Thymus (tissue), 14 donors: ENCODE results near the gene CEP126. TPM values are rescaled to one million over a fixed set of nuclear protein-coding genes. Genes with fewer than 3 reads are reported as not detected.

ENCODE experiments used
- DNase-seq, 9 donors: peaks; one replicate each; pipeline ENCODE4 v3.0.0-alpha.2; 2013; ENCODE audit warnings: low spot score in 9 of 9, low read depth in 6 of 9, missing footprints in 1 of 9
- H3K27ac ChIP-seq, 2 donors: one replicate each; pipeline ENCODE4 v1.5.1; 2013; ENCODE audit warnings: control low read depth in 1 of 2, low read depth in 1 of 2, low read length in 1 of 2, mild to moderate bottlenecking in 1 of 2, moderate library complexity in 1 of 2
- H3K27me3 ChIP-seq, 2 donors: one replicate each; pipeline ENCODE4 v1.5.1; 2013; ENCODE audit warnings: low read length in 1 of 2; ENCODE audit not compliant: control insufficient read depth in 2 of 2, insufficient read depth in 1 of 2
- H3K36me3 ChIP-seq, 2 donors: one replicate each; pipeline ENCODE4 v1.5.1; 2013; ENCODE audit warnings: low read length in 1 of 2, mild to moderate bottlenecking in 1 of 2, moderate library complexity in 1 of 2; ENCODE audit not compliant: control insufficient read depth in 2 of 2, insufficient read depth in 2 of 2
- H3K4me1 ChIP-seq, 2 donors: one replicate each; pipeline ENCODE4 v1.5.1; 2013; ENCODE audit warnings: low read length in 2 of 2; ENCODE audit not compliant: control insufficient read depth in 2 of 2, insufficient read depth in 2 of 2
- H3K4me3 ChIP-seq, 2 donors: one replicate each; pipeline ENCODE4 v1.5.1; 2013; ENCODE audit warnings: low read length in 2 of 2, control low read depth in 1 of 2, mild to moderate bottlenecking in 1 of 2
- H3K9me3 ChIP-seq, 2 donors: one replicate each; pipeline ENCODE4 v1.5.1; 2013; ENCODE audit warnings: low read length in 1 of 2, mild to moderate bottlenecking in 1 of 2; ENCODE audit not compliant: control insufficient read depth in 2 of 2, insufficient read depth in 1 of 2
- WGBS: extraction: QIAGEN DNeasy Blood & Tissue Kit; methylation state at CpG from one replicate; pipeline ENCODE4 v1.1.7; 2013; 5-methylcytosine and 5-hydroxymethylcytosine counted together
- long read RNA-seq, 10 donors: transcript quantifications; one replicate each; lab custom pipeline, GENCODE V29; 2026
- polyA plus RNA-seq: library from polyadenylated mRNA; stranded (reverse); fragments of 200-250 nt; gene quantifications from one replicate; pipeline ENCODE4 v1.2.3, GENCODE V29; 2013
- total RNA-seq: library from RNA; stranded (reverse); fragments of 120-200 nt; gene quantifications from one replicate; pipeline ENCODE4 v1.2.4, GENCODE V29; 2013
- donor health status: healthy.

CEP126 gene, protein sequence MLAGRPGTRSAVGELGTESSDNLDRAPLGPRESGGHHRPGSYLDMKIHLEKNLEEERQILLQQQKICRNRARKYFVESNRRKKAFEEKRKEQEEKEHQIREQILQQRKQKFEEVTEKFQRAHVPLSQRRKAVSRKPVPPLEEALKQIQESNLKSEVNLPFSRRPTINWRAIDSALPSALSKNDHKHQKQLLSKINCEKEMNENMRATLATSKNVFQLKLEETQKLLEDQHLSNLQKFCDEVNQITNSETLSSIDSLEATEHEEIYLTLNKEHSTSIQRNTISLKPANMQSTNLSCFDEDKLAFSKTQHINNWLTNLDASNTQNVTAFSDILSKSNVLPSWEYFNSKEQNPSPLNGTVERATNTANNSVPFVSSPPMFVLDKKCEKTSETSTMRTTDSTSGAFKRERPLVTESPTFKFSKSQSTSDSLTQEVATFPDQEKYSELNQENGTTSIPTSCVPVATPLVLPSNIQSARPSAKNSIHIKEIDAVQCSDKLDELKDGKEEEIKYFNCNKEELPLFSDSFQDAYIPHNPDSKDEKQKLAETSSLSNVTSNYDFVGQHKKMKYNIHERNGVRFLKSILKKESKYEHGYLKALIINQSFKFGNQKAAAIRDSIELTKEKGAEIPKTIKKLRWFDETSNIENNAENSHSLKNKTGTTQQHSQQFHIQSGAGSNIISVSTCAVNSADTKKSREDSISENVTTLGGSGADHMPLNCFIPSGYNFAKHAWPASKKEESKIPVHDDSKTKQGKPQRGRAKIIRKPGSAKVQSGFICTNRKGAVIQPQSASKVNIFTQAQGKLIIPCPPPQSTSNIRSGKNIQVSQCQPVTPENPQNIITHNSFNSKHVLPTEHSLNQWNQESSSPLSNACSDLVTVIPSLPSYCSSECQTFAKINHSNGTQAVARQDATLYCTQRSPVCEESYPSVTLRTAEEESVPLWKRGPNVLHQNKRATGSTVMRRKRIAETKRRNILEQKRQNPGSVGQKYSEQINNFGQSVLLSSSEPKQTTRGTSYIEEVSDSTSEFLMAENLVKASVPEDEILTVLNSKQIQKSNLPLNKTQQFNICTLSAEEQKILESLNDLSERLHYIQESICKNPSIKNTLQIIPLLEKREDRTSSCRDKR
- total RNA-seq (0.42 TPM), polyA plus RNA-seq (6.7 TPM)
- long read RNA-seq, donor 1: 0 reads
- long read RNA-seq, donor 2: 0 reads
- long read RNA-seq, donor 3: 0 reads
- long read RNA-seq, donor 4: 0 reads
- long read RNA-seq, donor 5: 0 reads
- long read RNA-seq, donor 6: 0 reads
- long read RNA-seq, donor 7: 0 reads
- long read RNA-seq, donor 8: 0 reads
- long read RNA-seq, donor 9: 0 reads
- long read RNA-seq, donor 10: 0 reads

DNA sequence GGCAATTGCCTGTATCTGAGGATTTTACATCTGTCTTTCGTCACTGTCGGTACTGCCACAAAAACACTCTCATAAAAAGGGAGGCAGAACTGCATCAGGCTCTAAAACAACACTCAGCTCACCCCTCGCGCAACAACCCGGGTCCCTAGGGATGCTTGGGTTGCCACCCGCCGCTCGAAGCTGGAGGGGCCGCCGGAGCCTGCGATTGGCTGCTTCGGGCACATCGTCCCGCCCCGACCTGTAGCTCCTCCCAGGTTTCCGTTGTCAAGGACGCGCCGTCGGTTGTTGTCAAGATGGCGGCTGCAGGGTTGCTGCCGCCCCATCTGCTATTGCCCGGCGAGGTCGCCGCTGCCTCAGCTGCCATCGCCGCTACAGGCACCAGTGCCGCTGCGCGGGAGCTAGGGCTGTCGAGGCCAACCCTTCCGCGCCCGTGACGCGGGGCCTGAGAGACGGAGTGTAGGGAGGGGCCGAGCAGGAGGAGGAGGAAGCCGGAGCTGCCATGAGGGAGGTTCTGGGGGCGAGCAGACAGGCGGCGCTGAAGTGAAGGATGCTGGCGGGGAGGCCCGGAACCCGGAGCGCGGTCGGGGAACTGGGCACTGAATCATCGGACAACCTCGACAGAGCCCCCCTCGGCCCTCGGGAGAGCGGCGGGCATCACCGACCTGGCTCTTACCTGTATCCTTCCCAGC is at the start of gene CEP126:
CEP126 (plus strand) TSS at position 273 of the 689 bp plus-strand sequence; CDS start at position 548, 275 bp downstream.
- DNase-seq: peak; percentile 66 to 94 (median 87)
- WGBS: under 1% methylated on average over 56 of the region's 56 CpGs
- H3K9me3 ChIP-seq: no peaks in the 10 kb centered on the region
- H3K27ac ChIP-seq: peak within 1 kb of the TSS; percentile 54 to 83
- H3K27me3 ChIP-seq: peaks cover 0 to 2% of the 10 kb centered on the region in 2 donors
- peaks cover 6 to 8% of the 10 kb centered on the region in 2 donors for H3K4me1 ChIP-seq
- H3K36me3 ChIP-seq: no peaks in the 10 kb centered on the region
- H3K4me3 ChIP-seq: peak within 1 kb of the TSS; percentile 61 to 83

DNA sequence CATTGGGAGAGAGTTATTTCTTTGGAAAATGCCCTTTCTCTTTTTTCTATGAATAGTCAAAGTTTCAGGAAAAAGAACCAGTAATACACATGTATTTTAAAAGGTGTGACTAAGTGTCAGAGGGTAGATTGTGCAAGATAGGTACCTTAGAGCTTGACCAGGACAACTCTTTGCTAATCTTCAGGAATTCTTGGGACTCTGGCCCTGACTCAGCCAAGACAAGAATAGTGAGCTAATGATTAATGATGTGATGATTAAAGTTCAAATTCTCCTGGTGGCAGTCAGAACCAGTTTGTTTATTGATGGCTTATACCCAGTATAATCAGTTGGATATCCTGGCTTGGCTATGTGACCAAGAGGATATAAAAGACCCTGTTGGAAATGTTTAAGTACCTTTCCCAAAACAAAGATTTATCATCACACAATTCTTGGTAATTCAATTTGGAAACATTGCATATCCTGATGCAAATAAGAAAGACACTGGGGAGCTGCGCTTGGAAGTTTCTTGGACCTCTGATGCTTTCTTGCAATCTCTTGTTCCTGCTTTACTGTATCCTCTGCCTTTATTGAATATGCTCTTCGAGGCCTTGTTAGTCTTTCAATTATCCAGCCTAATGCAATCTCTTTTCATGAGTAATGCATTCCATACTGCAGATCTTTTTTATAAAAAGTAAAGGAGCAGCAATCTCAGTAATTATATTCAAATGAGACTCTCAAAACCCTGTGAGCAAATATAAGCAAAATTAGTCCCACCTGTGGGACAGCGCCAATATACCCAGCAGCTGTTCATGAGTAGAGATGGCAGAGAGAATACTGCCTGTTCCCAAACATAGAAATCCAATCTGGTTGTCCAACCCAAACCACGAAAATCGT is 48.0 kb upstream of the CEP126 start:
- no peaks in the 10 kb centered on the region for H3K36me3 ChIP-seq
- no peak overlapping the region for H3K4me3 ChIP-seq
- 92% methylated on average over 5 of the region's 5 CpGs for WGBS
- no peak overlapping the region for H3K27ac ChIP-seq
- H3K27me3 ChIP-seq: no peaks in the 10 kb centered on the region
- H3K4me1 ChIP-seq: no peaks in the 10 kb centered on the region
- no peaks in the 10 kb centered on the region for H3K9me3 ChIP-seq
- DNase-seq: no peak

DNA sequence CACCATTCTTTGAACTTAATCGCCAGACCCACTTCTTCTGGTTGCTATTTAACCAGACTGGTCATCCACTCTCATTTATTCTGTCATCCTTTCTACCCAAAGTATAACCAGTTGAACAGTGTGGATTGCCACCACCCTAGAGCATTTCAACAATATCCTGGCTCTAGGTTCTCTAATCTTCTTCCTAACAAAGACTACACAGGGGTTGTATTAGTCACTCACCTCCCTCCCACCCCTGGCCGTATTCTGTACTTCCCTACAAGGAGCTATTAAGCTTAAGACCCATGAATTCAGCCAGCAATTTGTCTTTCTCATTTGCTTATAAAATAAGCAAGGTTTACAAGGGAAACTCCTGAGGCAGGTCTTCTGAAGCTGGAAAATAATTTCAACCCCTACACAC is 46.9 kb upstream of the CEP126 start:
- Histone ChIP-seq H3K27me3 (no peaks in the 10 kb centered on the region), H3K4me3 (no peak overlapping the region), H3K27ac (no peak overlapping the region), H3K4me1 (no peaks in the 10 kb centered on the region), H3K36me3 (no peaks in the 10 kb centered on the region), H3K9me3 (no peaks in the 10 kb centered on the region)
- DNase-seq: no peak
- 93% methylated on average over 2 of the region's 2 CpGs for WGBS

DNA sequence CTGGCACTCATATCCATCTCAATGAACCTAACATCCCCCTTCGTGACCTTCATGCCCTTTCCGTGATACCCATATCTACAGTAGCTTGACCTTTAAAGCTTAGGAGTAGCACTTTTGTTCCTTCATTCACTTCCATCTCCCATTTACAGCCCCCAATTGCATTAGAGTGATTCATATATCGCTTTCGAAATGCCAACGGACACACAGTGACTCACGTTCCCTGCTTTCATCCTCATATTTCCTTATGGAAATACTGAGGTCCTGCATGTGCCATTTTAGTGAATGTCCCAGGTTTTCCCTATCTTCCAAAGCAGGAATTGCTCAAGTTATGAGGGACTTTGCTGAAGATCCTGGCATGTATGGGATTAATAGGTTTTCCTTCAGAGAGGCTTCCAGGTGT is 44.3 kb upstream of the CEP126 start:
- no peaks in the 10 kb centered on the region for H3K27me3 ChIP-seq
- no peaks in the 10 kb centered on the region for H3K9me3 ChIP-seq
- H3K4me3 ChIP-seq: no peak overlapping the region
- no peaks in the 10 kb centered on the region for H3K4me1 ChIP-seq
- DNase-seq: no peak
- WGBS: 97% methylated on average over 6 of the region's 6 CpGs
- no peaks in the 10 kb centered on the region for H3K36me3 ChIP-seq
- no peak overlapping the region for H3K27ac ChIP-seq

DNA sequence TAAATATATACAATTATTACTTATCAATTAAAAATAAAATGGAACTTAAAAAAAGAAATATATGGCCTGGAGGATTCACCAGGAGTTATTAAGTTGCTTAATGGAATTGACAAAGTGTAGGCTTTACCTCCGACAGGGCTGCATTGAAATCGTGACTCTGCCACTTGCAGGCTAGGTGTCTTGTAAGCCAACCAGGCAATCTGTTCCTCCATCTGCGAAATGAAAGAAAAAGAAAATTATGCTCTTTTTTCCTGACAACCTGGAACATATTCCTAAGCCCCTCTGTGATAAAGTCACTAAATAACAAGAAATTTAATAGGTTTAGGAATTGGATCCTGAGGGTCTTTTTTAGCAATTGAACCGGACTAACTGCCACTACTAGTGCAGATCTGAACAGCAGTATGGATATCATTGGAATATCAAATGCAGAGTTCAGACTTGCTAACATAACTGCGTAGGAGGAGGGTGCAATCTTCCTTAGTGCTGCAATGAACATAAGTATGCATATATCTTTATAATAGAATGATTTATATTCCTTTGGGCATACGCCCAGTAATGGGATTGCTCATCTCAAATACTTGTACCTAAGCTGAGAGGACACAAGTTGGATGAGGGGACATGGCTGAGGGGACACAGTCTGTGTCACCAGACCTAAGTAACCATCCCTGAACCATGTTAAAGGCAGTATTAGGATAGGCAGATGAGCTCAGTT is 42.5 kb upstream of the CEP126 start:
- Histone ChIP-seq H3K27ac (no peak overlapping the region), H3K4me3 (no peak overlapping the region), H3K27me3 (no peaks in the 10 kb centered on the region), H3K9me3 (no peaks in the 10 kb centered on the region), H3K36me3 (no peaks in the 10 kb centered on the region), H3K4me1 (no peaks in the 10 kb centered on the region)
- WGBS: 92% methylated on average over 6 of the region's 6 CpGs
- DNase-seq: no peak

DNA sequence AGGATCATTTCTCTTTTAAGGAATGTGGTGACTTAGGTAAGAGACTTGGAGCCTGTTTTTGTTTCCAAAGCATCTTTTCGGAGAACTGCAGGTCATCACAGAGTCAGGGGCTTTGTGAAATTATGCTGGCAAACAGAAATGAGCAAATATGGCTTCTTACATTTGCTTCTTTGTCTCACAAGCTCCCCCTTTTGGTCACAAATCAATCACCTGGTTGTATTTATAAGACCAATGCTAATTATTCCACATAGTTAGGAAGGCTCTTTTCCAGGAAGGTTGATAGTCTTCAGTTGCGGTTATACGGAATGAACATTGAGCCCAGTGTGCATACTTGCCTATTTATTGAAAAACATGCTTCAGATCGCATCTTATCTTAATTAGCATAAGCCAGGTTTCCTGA is 34.6 kb upstream of the CEP126 start:
- peak in 3 of 9 donors; percentile 5 to 22 (median 5) for DNase-seq
- Histone ChIP-seq H3K4me3 (no peak overlapping the region), H3K4me1 (no peaks in the 10 kb centered on the region), H3K9me3 (no peaks in the 10 kb centered on the region), H3K27me3 (no peaks in the 10 kb centered on the region), H3K36me3 (no peaks in the 10 kb centered on the region), H3K27ac (no peak overlapping the region)
- WGBS: 91% methylated on average over 4 of the region's 4 CpGs

DNA sequence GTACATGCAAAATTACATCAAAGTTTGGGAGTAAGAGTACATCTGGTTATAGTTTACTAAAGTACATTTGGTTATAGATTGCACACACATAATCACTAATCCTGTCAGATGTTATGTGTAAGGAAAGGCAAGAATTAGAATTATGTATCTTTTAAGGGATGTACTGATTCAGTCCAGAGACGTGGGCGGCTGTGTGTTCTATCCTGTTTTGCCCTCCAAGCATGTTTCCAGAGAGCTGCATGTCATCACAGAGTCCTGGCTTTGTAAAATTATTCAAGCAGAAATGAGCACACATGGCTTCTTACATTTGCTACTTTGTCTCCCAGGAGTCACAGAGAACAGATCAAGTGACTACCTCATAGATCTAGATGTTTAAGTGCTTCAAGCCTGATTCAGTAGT is 33.2 kb upstream of the CEP126 start:
- Histone ChIP-seq H3K9me3 (no peaks in the 10 kb centered on the region), H3K4me1 (no peaks in the 10 kb centered on the region), H3K36me3 (no peaks in the 10 kb centered on the region), H3K27ac (no peak overlapping the region), H3K27me3 (no peaks in the 10 kb centered on the region), H3K4me3 (no peak overlapping the region)
- DNase-seq: no peak
- 93% methylated on average over 2 of the region's 2 CpGs for WGBS
